ENCODE measurements around the gene CCDC38.
"Not testable (repeated sequence)": the region's sequence is repeated elsewhere in the genome, so short reads cannot be mapped to it uniquely, and the experiment has no call there.

The CCDC38 gene

GRCh38 chr12:95881331-95881955 is 61.0 kb downstream of the CCDC38 start:
- DNase-seq = peak; percentile 78 to 93

- DNase-seq = no peak
Measured at GRCh38 chr12:95880895-95881294, 61.5 kb downstream of the CCDC38 start.

DNA sequence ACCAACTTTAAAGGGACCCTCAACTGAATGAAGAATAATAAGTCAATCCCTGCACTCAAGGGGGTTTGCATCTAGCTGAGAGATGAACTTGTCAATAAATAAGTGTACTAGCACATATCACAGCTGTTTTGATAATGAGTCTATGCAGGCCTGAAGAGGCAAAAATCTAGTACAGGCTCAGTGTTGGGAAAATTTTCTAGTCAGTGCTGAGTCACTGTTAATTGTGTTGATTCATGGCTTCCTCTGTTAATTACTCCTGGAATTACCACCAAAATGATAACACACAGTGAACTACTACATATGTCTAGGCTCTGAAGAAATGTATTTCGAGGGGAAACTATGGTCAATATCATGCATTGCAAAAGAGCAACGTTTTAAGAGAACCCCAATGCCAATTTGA is 64.8 kb downstream of the CCDC38 start:
- no peak for DNase-seq

DNA sequence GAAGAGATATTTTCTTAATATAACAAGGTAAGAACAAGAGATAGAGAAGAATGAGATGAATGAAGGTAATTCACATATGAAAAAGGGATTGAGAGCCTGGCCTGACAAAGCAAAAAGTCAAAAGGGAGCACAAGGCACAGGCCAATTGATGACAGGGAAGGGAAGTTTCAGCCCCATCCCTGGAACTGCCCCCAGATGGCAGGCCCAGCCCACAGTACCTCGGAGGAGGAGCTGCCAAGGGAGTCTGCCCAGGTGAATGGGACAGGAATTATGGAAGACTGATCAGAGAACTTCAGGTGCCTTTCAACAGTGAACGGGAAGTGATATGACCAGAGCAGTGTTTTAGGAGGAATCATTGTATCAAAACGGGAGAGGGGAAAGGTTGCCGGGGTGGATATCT is 68.0 kb downstream of the CCDC38 start:
- DNase-seq = no peak

DNA sequence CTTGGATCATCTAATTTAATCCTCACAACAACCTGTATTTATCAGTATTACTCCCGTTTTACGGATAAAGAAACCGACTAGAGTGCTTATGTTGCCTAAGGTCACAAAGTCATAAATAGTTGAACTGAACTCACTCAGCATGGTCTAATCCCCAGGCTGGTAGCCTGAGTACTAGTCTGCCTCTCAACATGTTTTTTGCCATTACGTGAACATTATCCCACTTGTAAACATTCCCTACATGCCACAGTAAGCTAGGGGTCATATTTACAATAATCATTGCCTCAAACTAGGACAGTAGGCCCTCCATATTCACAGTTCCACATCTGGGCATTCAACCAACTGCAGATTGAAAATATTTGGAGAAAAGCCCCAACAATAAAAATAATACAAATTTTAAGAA is 71.5 kb downstream of the CCDC38 start:
- DNase-seq = no peak

DNA sequence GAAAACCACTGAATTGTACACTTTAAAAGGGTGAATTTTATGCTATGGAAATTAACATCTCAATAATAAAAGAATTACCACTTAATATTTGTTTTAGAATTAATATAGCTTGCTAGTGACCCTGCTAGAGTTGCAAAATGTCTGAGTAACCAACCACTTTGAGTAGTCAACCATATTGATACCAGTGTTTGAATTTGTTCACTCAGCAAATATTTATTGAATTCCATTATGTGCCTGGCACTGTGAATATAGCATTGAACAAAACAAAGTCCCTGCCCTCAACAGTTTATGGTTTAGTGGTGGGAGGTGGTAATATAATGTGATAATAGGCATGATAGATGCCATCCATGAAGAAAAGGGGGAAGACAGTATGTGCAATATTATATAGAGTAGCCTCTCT is 79.1 kb downstream of the CCDC38 start:
- no peak for DNase-seq

GRCh38 chr12:95862038-95862437 is 80.4 kb downstream of the CCDC38 start:
- DNase-seq = no peak

GRCh38 chr12:95859947-95860850 is 82.2 kb downstream of the CCDC38 start:
- DNase-seq = no peak

- peak in 1 of 2 experiments; percentile 19 for DNase-seq
Measured at GRCh38 chr12:95859344-95859816, 83.0 kb downstream of the CCDC38 start.

DNA sequence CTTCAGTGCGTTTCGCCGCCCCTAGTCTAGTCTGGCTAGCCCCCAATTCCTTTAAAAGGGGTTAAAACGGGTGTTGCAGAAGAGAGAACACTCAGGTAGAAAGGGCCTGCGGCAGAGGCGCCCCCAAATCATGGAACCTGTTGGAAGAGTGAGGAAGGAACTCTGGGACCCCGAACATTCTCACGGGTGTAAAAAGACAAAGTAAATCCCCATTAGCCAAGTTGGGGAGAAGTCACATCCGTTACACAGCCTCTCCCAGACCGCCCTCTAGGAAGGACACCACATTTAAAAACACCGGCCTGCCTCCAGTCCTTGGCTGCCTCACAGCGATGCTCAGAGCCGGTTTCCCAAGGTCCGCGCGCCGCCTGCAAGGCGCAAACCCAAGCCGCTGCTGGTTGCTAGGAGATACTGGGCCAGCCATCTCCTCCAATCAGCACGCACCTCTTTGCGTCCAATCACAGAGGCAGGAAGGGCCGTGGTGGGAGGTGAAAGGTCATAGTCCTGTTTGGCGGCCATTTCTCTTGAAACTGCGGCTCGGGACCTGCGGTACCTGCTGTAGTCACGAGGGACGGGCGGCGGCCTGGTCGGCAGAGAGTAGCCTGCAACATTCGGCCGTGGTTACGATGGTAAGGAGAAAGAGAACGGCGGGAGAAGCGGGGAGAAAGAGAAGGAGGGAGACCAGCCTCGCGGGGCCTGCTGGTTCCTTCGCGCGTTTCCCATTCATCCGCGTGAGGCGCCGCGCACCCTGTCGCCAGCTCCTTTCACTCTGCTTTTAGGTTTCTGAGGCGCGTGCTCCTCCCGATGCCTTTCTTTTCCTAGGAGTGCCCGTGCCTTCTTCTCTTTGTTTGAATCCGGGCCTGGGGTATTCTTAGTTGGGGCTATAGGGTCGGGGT is 83.7 kb downstream of the CCDC38 start, which contains the start of gene SNRPF:
TSS of gene SNRPF (plus strand) at position 502 of the 893 bp plus-strand sequence. CDS start at position 624, 122 bp downstream.
- DNase-seq = peak; percentile 96 to 98

GRCh38 chr12:95857799-95858198 is 84.6 kb downstream of the CCDC38 start:
- DNase-seq = no peak

- no peak for DNase-seq
Measured at GRCh38 chr12:95857156-95857555, 85.3 kb downstream of the CCDC38 start.

DNA sequence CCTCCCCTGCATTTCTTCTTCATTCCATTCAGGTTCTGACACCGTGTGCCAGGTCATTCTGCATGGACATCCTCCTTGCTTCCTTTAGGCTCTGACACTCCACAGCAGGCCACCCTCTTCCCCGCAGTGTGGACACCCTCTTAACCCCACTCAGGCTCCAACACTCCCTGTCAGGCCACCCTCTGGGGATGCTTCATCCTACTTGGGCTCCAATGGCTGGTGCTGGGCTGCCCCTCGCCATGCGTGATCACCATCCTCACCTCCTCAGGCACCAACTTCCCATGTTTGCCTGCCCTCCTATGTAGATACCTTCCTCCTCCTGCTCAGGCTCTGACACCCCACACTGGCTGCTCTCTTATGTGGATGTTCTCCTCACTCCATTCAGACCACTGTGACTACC is 90.3 kb downstream of the CCDC38 start:
- DNase-seq = no peak

GRCh38 chr12:95851606-95852005 is 90.8 kb downstream of the CCDC38 start:
- no peak for DNase-seq

DNA sequence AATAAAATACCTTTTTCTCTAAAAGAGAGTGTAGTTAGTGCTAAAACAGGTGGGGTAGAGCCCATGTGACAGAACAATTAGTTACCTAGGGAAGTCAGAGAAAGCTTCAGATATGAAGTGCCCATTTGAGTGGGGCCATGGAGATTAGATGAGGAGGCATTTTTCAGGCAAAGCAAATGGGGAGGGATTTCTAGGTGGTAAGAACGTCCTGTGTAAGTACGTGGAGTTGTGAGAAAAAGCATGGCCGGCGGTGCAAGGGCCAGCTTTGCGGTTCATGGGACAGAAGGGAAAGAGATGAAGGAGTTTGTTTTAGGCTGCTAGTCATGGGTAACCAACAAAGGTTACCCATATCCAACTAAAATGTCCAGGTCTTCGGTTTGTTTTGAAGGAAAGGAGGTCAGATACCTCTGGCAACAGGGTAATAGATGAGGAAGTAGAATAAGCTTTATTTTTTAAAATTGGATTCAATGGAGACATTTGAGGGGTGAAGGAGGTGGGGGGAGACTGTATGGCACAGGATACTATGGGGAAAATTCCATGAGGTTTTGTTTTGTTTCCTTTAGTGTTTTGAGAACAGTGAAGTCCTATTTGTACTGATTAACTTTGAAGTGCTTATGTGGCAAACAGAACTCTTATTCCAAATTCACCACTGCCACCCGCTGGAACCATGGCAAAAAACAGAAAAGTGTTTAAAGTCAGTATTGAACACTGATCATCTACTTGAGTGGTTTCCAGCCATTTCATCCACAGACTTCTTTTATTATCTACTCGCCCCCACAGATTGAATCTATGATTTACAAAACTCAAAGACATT is 93.6 kb downstream of the CCDC38 start:
- DNase-seq = peak in 1 of 2 experiments; percentile 38

DNA sequence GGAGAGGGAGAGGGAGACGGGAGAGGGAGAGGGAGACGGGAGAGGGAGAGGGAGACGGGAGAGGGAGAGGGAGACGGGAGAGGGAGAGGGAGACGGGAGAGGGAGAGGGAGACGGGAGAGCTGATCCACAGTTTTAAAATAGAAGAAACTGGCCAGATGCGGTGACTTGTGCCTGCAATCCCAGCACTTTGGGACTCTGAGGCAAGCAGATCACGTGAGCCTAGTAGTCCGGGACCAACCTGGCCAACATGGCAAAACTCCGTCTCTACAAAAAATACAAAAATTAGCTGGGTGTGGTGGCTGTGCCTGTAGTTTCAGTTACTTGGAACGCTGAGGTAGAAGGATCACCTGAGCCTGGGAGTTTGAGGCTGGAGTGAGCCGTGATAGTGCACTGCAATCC is 100.0 kb downstream of the CCDC38 start:
- not testable (repeated sequence) for DNase-seq

- peak; percentile 31 to 77 for DNase-seq
Measured at GRCh38 chr12:95838125-95838524, 104.3 kb downstream of the CCDC38 start.

DNA sequence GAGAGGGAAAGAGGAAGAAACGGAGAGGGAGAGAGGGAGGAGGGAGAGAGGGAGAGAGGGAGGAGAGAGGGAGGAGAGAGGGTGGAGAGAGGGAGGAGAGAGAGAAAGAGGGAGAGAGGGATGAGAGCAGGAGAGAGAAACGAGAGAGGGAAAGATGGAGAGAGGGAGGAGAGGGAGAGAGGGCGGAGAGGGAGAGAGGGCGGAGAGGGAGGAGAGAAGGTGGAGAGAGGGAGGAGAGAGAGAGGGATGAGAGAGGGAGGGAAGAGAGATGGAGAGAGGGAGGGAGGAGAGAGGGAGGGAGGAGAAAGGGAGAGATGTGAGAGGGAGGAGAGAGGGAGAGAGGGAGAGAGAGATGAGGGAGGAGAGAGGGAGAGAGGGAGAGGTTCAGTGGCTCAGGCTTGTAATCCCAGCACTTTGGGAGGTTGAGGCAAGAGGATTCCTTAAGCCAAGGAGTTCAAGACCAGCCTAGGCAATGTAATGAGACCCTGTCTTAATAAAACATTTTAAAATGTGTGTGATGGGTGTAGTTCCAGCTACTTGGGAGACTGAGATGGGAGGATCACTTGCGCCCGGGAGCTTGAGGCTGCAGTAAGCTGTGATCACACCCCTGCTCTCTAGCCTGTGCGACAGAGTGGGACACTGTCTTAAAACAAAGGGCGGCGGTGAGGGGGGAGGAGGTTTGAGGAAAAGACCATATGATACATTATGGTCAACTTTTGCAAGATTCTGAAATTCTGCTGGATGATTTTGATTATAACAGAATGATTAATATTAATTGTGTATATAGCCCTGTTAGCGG is 105.0 kb downstream of the CCDC38 start:
- DNase-seq = no peak

DNA sequence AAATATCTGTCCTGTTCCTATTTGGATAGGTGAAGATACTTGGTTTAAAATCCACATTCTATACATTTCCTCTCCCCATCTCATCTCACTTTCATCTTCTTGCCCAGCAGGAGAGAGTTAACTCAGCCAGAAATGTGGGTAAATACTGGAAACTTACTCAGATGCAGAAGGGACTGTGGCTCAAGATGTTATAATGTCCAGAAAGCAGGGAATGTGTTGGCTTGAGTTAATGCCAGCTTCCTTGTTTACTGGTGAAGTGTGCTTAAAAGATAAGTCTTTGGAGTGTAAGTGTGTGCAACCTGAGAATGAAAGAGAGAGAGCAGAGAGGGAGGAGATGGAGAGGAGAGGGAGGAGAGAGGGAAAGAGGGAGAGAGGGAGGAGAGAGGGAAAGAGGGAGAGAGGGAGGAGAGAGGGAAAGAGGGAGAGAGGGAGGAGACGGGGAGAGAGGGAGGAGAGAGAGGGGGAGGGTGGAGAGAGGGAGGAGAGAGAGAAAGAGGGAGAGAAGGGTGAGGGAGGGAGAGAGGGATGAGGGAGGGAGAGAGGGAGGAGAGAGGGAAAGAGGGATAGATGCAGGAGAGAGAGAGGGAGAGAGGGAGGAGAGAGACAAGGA is 105.7 kb downstream of the CCDC38 start:
- DNase-seq = no peak

- peak in 1 of 2 experiments; percentile 22 for DNase-seq
Measured at GRCh38 chr12:95836185-95836609, 106.2 kb downstream of the CCDC38 start.

DNA sequence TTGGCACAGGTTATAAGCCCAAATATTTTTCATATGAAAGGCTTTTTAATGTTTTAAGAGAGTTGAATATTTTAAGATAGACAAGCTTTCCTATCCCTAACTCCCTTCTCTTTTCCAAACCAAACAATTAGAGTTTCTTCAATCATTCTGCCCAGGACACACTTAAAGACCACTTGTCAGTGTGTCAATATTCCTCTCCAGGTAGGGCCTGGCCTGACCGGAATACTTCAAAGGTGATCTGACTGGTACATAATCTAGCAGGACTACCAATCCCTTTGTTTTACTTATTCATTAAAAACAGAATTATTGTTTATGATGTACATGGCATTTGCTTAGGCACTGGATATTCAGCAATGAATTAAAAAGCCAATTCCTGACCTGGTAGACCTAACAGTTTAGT is 107.8 kb downstream of the CCDC38 start:
- no peak for DNase-seq

All from NCI-H2081 (cell line).